Neuronal stem cell (in vitro differentiated cells): Measurements from ENCODE around the gene KCNJ13. TPM values are rescaled to one million over a fixed set of nuclear protein-coding genes. Genes with fewer than 3 reads are reported as not detected.
"Not testable (repeated sequence)": the region's sequence is repeated elsewhere in the genome, so short reads cannot be mapped to it uniquely, and the experiment has no call there.

ENCODE experiments used
- DNase-seq: peaks from one replicate; pipeline ENCODE4 v3.0.0-alpha.2; 2013; ENCODE audit warnings: low spot score
- H2AFZ ChIP-seq: one replicate; pipeline ENCODE4 v1.6.1; 2013; ENCODE audit warnings: mild to moderate bottlenecking, low read length, inconsistent platforms
- H2AK5ac ChIP-seq: 2 replicates; pipeline ENCODE4 v1.6.1; 2013; ENCODE audit warnings: low read depth, mild to moderate bottlenecking, inconsistent platforms, low read length, moderate library complexity, mixed read lengths
- H2BK120ac ChIP-seq: 2 replicates; pipeline ENCODE4 v1.6.1; 2013; ENCODE audit warnings: low read depth, mild to moderate bottlenecking, inconsistent platforms, low read length, moderate library complexity, mixed read lengths
- H2BK12ac ChIP-seq: one replicate; pipeline ENCODE4 v1.6.1; 2013; ENCODE audit warnings: low read length, inconsistent platforms
- H2BK15ac ChIP-seq: 2 replicates; pipeline ENCODE4 v1.6.1; 2013; ENCODE audit warnings: mild to moderate bottlenecking, low read length, inconsistent platforms, mixed read lengths
- H2BK5ac ChIP-seq: one replicate; pipeline ENCODE4 v1.6.1; 2013; ENCODE audit warnings: inconsistent platforms, mild to moderate bottlenecking, low read length, moderate library complexity
- H3K14ac ChIP-seq: one replicate; pipeline ENCODE4 v1.6.1; 2013; ENCODE audit warnings: low read length, inconsistent platforms
- H3K18ac ChIP-seq: 2 replicates; pipeline ENCODE4 v1.6.1; 2013; ENCODE audit warnings: low read length, inconsistent platforms
- H3K23ac ChIP-seq: 2 replicates; pipeline ENCODE4 v1.6.1; 2013; ENCODE audit warnings: low read depth, mild to moderate bottlenecking, mixed read lengths, low read length, inconsistent platforms; ENCODE audit not compliant: poor library complexity
- H3K27ac ChIP-seq: replicated peaks from 3 replicates; pipeline ENCODE4 v1.5.1; 2013; ENCODE audit warnings: low read length, inconsistent platforms
- H3K27me3 ChIP-seq, 3 experiments: 2 replicates each; pipeline ENCODE4 v1.6.1; 2013; ENCODE audit warnings: low read length in 3 of 3, mild to moderate bottlenecking in 2 of 3, inconsistent platforms in 1 of 3, low read depth in 1 of 3, mixed read lengths in 1 of 3, moderate library complexity in 1 of 3; ENCODE audit not compliant: control insufficient read depth in 3 of 3, insufficient read depth in 3 of 3
- H3K36me3 ChIP-seq, 2 donors: replicated peaks in 1 of 2; 2 replicates each; pipeline ENCODE4 v1.6.1; 2013; ENCODE audit warnings: low read length in 2 of 2; ENCODE audit not compliant: control insufficient read depth in 2 of 2, insufficient read depth in 2 of 2
- H3K4ac ChIP-seq: 2 replicates; pipeline ENCODE4 v1.6.1; 2013; ENCODE audit warnings: inconsistent platforms, mild to moderate bottlenecking, low read length, moderate library complexity
- H3K4me1 ChIP-seq, 2 donors: 1 replicate in 1 of 2; 2 replicates in 1 of 2; pipeline ENCODE4 v1.6.1; 2013; ENCODE audit warnings: low read length in 2 of 2, low read depth in 1 of 2; ENCODE audit not compliant: control insufficient read depth in 2 of 2, insufficient read depth in 1 of 2
- H3K4me2 ChIP-seq: one replicate; pipeline ENCODE4 v1.6.1; 2013; ENCODE audit warnings: mild to moderate bottlenecking, low read length, inconsistent platforms; ENCODE audit not compliant: insufficient read depth, poor library complexity, severe bottlenecking
- H3K4me3 ChIP-seq, 2 donors: 2 replicates each; pipeline ENCODE4 v1.5.1; 2013; ENCODE audit warnings: low read length in 2 of 2, mild to moderate bottlenecking in 2 of 2, inconsistent platforms in 1 of 2, moderate library complexity in 1 of 2
- H3K79me1 ChIP-seq: one replicate; pipeline ENCODE4 v1.6.1; 2013; ENCODE audit warnings: low read depth, mild to moderate bottlenecking, inconsistent platforms, low read length, moderate library complexity
- H3K9ac ChIP-seq: one replicate; pipeline ENCODE4 v1.6.1; 2013; ENCODE audit warnings: mild to moderate bottlenecking, low read depth, low read length, inconsistent platforms; ENCODE audit not compliant: poor library complexity
- H3K9me3 ChIP-seq, 2 donors: replicated peaks in 1 of 2; 2 replicates each; pipeline versions ENCODE3 to v1.6.1; 2013; ENCODE audit warnings: low read length in 2 of 2, mild to moderate bottlenecking in 2 of 2, inconsistent platforms in 1 of 2, low read depth in 1 of 2, mixed read lengths in 1 of 2, moderate library complexity in 1 of 2; ENCODE audit not compliant: control insufficient read depth in 2 of 2, insufficient read depth in 1 of 2
- H4K8ac ChIP-seq: one replicate; pipeline ENCODE4 v1.6.1; 2013; ENCODE audit warnings: low read depth, mild to moderate bottlenecking, inconsistent platforms, low read length, moderate library complexity
- H4K91ac ChIP-seq: one replicate; pipeline ENCODE4 v1.6.1; 2013; ENCODE audit warnings: low read length, low read depth, mild to moderate bottlenecking, inconsistent platforms; ENCODE audit not compliant: poor library complexity
- WGBS, 2 donors: extraction: QIAGEN DNeasy Blood & Tissue Kit; methylation state at CpG; one replicate each; pipeline ENCODE4 v1.1.7; 2013; ENCODE audit warnings: missing lambda C conversion rate in 2 of 2, mixed read lengths in 1 of 2; ENCODE audit not compliant: insufficient read length in 2 of 2, insufficient replicate concordance in 1 of 2; ENCODE audit errors: extremely low coverage in 2 of 2; 5-methylcytosine and 5-hydroxymethylcytosine counted together
- small RNA-seq: library from polyadenylated mRNA; stranded (forward); fragments of <200 nt; extraction: miRNeasy Mini kit (QIAGEN cat#:217004); gene quantifications from one replicate; pipeline ENCODE3, GENCODE V24; 2013; ENCODE audit not compliant: insufficient read depth

Gene KCNJ13

GRCh38 chr2:232721882-232722281, 54.5 kb downstream of the KCNJ13 start:
- no peak overlapping the region for H3K4me2 ChIP-seq
- no peak overlapping the region for H2BK12ac ChIP-seq
- H3K9me3 ChIP-seq: peaks cover 0 to 2% of the 10 kb centered on the region in 2 donors
- H3K18ac ChIP-seq: no peak overlapping the region
- H3K27ac ChIP-seq: no peak overlapping the region
- H3K4me3 ChIP-seq: no peak overlapping the region
- no CpG with 5 or more reads among the region's 2 CpGs for WGBS, 2 donors
- no peaks in the 10 kb centered on the region for H3K4me1 ChIP-seq
- no peak overlapping the region for H2AK5ac ChIP-seq
- H3K14ac ChIP-seq: no peak overlapping the region
- no peak overlapping the region for H2BK15ac ChIP-seq
- no peak overlapping the region for H2BK5ac ChIP-seq
- H3K36me3 ChIP-seq: peaks cover 1 to 78% of the 10 kb centered on the region in 2 donors
- H2AFZ ChIP-seq: no peak overlapping the region
- no peaks in the 10 kb centered on the region for H3K79me1 ChIP-seq
- H4K91ac ChIP-seq: no peak overlapping the region
- no peak overlapping the region for H3K23ac ChIP-seq
- H3K27me3 ChIP-seq: no peaks in the 10 kb centered on the region
- no peak overlapping the region for H3K9ac ChIP-seq
- H4K8ac ChIP-seq: no peak overlapping the region
- H2BK120ac ChIP-seq: no peak overlapping the region
- no peak for DNase-seq
- no peak overlapping the region for H3K4ac ChIP-seq

GRCh38 chr2:232721261-232721660, 55.1 kb downstream of the KCNJ13 start:
- no peak for DNase-seq
- no peak overlapping the region for H2AK5ac ChIP-seq
- H3K27ac ChIP-seq: no peak overlapping the region
- no peak overlapping the region for H2AFZ ChIP-seq
- no peak overlapping the region for H3K9ac ChIP-seq
- peaks cover 0 to 2% of the 10 kb centered on the region in 2 donors for H3K9me3 ChIP-seq
- no peak overlapping the region for H4K91ac ChIP-seq
- H3K23ac ChIP-seq: no peak overlapping the region
- no CpG with 5 or more reads among the region's 2 CpGs for WGBS, 2 donors
- no peak overlapping the region for H2BK15ac ChIP-seq
- H2BK12ac ChIP-seq: no peak overlapping the region
- no peaks in the 10 kb centered on the region for H3K4me1 ChIP-seq
- no peak overlapping the region for H2BK5ac ChIP-seq
- no peak overlapping the region for H3K18ac ChIP-seq
- H3K36me3 ChIP-seq: peaks cover 1 to 79% of the 10 kb centered on the region in 2 donors
- no peak overlapping the region for H4K8ac ChIP-seq
- no peak overlapping the region for H3K4ac ChIP-seq
- H3K4me2 ChIP-seq: no peak overlapping the region
- peaks cover 2% of the 10 kb centered on the region for H3K79me1 ChIP-seq
- H3K4me3 ChIP-seq: no peak overlapping the region
- no peak overlapping the region for H3K14ac ChIP-seq
- H3K27me3 ChIP-seq: no peaks in the 10 kb centered on the region
- H2BK120ac ChIP-seq: no peak overlapping the region

GRCh38 chr2:232720056-232720455, 56.3 kb downstream of the KCNJ13 start:
- H3K27me3 ChIP-seq, H4K91ac ChIP-seq, H2BK15ac ChIP-seq, H2BK120ac ChIP-seq, H3K4me1 ChIP-seq, H3K27ac ChIP-seq, H3K14ac ChIP-seq, H4K8ac ChIP-seq, DNase-seq, H2AFZ ChIP-seq, H3K4me2 ChIP-seq, H3K79me1 ChIP-seq, H3K9me3 ChIP-seq, H3K23ac ChIP-seq, H2BK5ac ChIP-seq, H3K4me3 ChIP-seq, H3K9ac ChIP-seq, H3K4ac ChIP-seq, H3K18ac ChIP-seq, H2AK5ac ChIP-seq, H2BK12ac ChIP-seq: not testable (repeated sequence)
- H3K36me3 ChIP-seq: peaks cover 1 to 72% of the 10 kb centered on the region in 2 donors

Small RNA genes within 50 kb of the gene (small RNA-seq; reads per million reads assigned to genes)
- gene RNU6-107P: not detected
